Calu3 (cell line): Measurements from ENCODE around the gene CNNM4. TPM values are rescaled to one million over a fixed set of nuclear protein-coding genes. Genes with fewer than 3 reads are reported as not detected.

Experiments used
- BruUV-seq: library from RNA; stranded (reverse); fragments of 400-500 nt; replicated peaks from 2 replicates; lab custom pipeline; 2021; lab: Mats Ljungman, UMichigan
- CTCF ChIA-PET: fragments of 300-600 bp; sonication (Branson Sonifier 250); formaldehyde crosslinking; loops from one replicate; lab custom pipeline; 2022; ENCODE audit warnings: antibody characterized with exemption; lab: Charles Lee
- DNase-seq: peaks from one replicate; pipeline ENCODE4 v3.0.0; 2022
- H3K27ac Mint-ChIP-seq: one replicate; pipeline ENCODE4 v1.8.0; 2022; ENCODE audit warnings: mixed read lengths; ENCODE audit not compliant: unreplicated experiment
- H3K27me3 Mint-ChIP-seq: one replicate; pipeline ENCODE4 v1.8.0; 2022; ENCODE audit warnings: mixed read lengths; ENCODE audit not compliant: unreplicated experiment
- H3K36me3 Mint-ChIP-seq: one replicate; pipeline ENCODE4 v1.8.0; 2022; ENCODE audit warnings: mild to moderate bottlenecking, moderate library complexity, mixed read lengths; ENCODE audit not compliant: insufficient read depth, unreplicated experiment
- H3K4me1 Mint-ChIP-seq: one replicate; pipeline ENCODE4 v1.8.0; 2022; ENCODE audit warnings: mild to moderate bottlenecking, low read depth, mixed read lengths; ENCODE audit not compliant: unreplicated experiment
- H3K4me3 Mint-ChIP-seq: one replicate; pipeline ENCODE4 v1.8.0; 2022; ENCODE audit warnings: mild to moderate bottlenecking, low read depth, moderate library complexity, mixed read lengths; ENCODE audit not compliant: unreplicated experiment
- H3K9me3 Mint-ChIP-seq: one replicate; pipeline ENCODE4 v1.8.0; 2022; ENCODE audit warnings: low read depth, mixed read lengths; ENCODE audit not compliant: unreplicated experiment
- CTCF ChIP-seq: fragments of 200-600 bp; IDR thresholded peaks from one replicate; pipeline ENCODE4 v1.8.0; 2022; ENCODE audit warnings: antibody characterized with exemption; ENCODE audit not compliant: unreplicated experiment
- intact Hi-C: fragments of 100-400 bp; cut with micrococcal nuclease; formaldehyde crosslinking; loops from one replicate; pipeline ENCODE4 v1.10.0; 2022; ENCODE audit not compliant: unreplicated experiment
- total RNA-seq: library from RNA; stranded (reverse); gene quantifications from 2 replicates; pipeline ENCODE4 v1.2.3, GENCODE V29; 2022

The CNNM4 gene
- total RNA-seq, 1 experiment from 2014 or later, result 22.3 TPM

- no peak for DNase-seq
- Mint-ChIP-seq H3K4me1 (peaks cover 18% of the 10 kb centered on the region), H3K27me3 (no peaks in the 10 kb centered on the region), H3K36me3 (peaks cover 7% of the 10 kb centered on the region), H3K4me3 (no peak overlapping the region), H3K27ac (no peak overlapping the region), H3K9me3 (no peaks in the 10 kb centered on the region)
- no TSS peak for BruUV-seq
- CTCF ChIA-PET, result no interaction called here
- TF ChIP-seq CTCF, result no peak
- intact Hi-C loops, result no loop called here
Observed at GRCh38 chr2:96769814-96770213, 9.1 kb downstream of the CNNM4 start.

GRCh38 chr2:96770442-96771202, 9.9 kb downstream of the CNNM4 start:
- H3K36me3 Mint-ChIP-seq, result peaks cover 7% of the 10 kb centered on the region
- BruUV-seq, result no TSS peak
- no peak for TF ChIP-seq CTCF
- no peak for DNase-seq
- CTCF ChIA-PET, result no interaction called here
- peaks cover 18% of the 10 kb centered on the region for H3K4me1 Mint-ChIP-seq
- no peaks in the 10 kb centered on the region for H3K9me3 Mint-ChIP-seq
- H3K27ac Mint-ChIP-seq, result no peak overlapping the region
- no peaks in the 10 kb centered on the region for H3K27me3 Mint-ChIP-seq
- intact Hi-C loops, result no loop called here
- H3K4me3 Mint-ChIP-seq, result no peak overlapping the region

- Mint-ChIP-seq H3K36me3 (peaks cover 7% of the 10 kb centered on the region), H3K27ac (no peak overlapping the region)
- no TSS peak for BruUV-seq
Observed at GRCh38 chr2:96771796-96772618, 11.3 kb downstream of the CNNM4 start.

More at GRCh38 chr2:96771796-96772618, 11.3 kb downstream of the CNNM4 start:
- CTCF ChIA-PET, result no interaction called here
- Mint-ChIP-seq H3K4me1 (peaks cover 18% of the 10 kb centered on the region), H3K4me3 (no peak overlapping the region), H3K27me3 (no peaks in the 10 kb centered on the region), H3K9me3 (no peaks in the 10 kb centered on the region)
- intact Hi-C loops, result no loop called here
- no peak for TF ChIP-seq CTCF
- peak; percentile 73 for DNase-seq
